ENCODE data around the gene MAG.

Gene MAG

DNA sequence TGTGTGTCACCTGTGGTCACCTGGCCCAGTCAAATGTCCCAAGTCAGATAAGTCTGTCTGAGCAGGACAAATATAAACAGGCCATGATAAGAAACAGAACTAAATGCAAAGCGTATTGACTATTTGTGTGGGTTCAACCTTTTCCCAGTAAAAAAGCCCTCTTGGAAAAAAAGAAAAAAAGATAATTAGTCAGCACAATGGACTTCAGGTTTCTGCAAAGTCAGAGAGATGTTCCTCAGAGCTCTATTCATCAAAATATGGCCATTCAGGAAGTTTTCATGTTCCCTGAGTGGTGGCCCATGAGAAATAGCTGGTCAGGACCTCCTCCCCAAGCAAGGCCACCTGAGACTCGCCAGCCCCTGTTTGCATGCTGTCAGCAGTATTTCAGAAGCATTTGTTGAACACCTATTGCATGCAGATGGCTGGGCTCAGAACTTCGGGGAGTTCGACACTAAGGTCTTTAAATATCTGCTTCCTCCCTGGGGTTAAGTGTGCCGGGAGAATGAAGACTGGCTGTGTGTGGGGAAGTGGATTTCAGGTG lies 69.0 kb downstream of the MAG start:
- no peaks in the 10 kb centered on the region for H3K9me3 Mint-ChIP-seq
- H3K4me1 Mint-ChIP-seq: peaks cover 7% of the 10 kb centered on the region
- no peak overlapping the region for H3K27ac Mint-ChIP-seq
- no peaks in the 10 kb centered on the region for H3K36me3 Mint-ChIP-seq
- H3K27me3 Mint-ChIP-seq: peaks cover 68% of the 10 kb centered on the region
- no peak for ATAC-seq
- no peak overlapping the region for H3K4me3 Mint-ChIP-seq

DNA sequence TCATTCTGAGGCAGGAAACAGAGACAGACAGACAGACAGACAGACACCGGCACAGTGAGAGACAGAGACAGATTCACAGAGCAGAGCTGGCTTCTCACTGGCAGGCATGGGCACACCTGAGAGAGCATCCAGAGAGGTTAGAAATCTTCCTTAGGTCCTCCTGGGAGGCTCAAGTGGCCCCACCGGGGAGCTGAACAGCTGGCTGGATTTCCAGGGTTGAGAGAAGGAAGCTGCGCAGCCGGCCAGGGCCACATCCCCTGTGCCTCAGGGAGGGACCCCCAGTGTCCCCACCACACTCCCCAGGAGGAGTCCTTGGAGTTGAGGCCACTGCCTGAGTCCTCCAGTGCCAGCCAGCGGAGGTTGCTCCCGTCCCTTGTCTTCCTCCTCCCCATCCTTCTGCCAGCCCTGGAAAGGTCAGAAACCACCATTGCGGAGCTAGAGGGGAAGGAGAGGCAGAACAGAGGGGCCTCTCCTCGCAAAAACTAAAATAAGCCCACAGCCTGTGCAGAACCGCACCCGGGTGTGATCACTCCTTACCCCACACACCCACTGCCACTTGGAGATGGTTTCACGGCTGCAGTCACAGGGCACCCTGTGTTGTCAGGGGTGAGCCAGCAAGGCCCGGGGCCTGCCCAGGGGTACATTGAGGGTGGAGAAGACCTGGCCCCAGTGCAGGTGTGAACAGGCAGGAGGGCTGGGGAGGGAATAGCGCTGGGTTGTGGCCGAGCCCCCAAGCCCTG lies 70.5 kb downstream of the MAG start:
- Mint-ChIP-seq H3K4me1 (peaks cover 7% of the 10 kb centered on the region), H3K36me3 (no peaks in the 10 kb centered on the region), H3K27ac (no peak overlapping the region), H3K4me3 (no peak overlapping the region), H3K9me3 (no peaks in the 10 kb centered on the region), H3K27me3 (peaks cover 61% of the 10 kb centered on the region)
- no peak for ATAC-seq

DNA sequence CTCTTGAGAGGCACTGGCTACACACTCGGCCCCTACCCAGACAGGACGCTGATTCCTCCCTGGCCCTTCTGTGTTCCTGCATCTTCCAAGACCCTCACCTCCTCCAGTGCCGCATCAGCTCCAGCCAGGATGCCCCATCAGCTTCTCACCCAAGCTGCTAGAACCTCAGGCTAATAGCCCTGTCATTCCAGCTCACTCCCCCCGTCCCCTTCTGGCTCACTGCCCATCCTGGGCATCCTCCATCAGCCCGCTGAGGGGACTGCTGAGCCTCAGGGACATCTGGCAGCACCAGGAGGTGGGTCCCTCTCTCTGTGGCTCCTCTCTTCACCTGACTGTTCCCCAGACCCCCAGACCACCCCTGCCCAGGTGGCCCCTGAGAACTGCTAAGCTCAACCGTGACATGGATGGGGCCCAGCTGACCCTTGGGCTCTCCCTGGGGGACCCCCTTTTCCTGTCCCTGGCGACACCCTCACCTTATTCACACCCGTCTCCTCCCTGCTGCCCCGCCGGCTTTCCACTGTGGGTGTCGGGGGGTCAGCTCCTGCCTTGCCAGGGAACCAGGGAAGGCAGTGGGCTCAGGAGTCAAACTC lies 71.1 kb downstream of the MAG start:
- ATAC-seq: peak; percentile 34
- Mint-ChIP-seq H3K27ac (no peak overlapping the region), H3K4me1 (peaks cover 4% of the 10 kb centered on the region), H3K27me3 (peaks cover 54% of the 10 kb centered on the region), H3K4me3 (no peak overlapping the region), H3K36me3 (no peaks in the 10 kb centered on the region), H3K9me3 (no peaks in the 10 kb centered on the region)
